DMS 273 (cell line): ENCODE data around the gene CFAP53.
"Not testable (repeated sequence)": the region's sequence is repeated elsewhere in the genome, so short reads cannot be mapped to it uniquely, and the experiment has no call there.

Experiments used
- DNase-seq: peaks from one replicate; lab custom pipeline; 2025; ENCODE audit not compliant: unreplicated experiment; lab: John Stamatoyannopoulos, UW

The CFAP53 gene

DNA sequence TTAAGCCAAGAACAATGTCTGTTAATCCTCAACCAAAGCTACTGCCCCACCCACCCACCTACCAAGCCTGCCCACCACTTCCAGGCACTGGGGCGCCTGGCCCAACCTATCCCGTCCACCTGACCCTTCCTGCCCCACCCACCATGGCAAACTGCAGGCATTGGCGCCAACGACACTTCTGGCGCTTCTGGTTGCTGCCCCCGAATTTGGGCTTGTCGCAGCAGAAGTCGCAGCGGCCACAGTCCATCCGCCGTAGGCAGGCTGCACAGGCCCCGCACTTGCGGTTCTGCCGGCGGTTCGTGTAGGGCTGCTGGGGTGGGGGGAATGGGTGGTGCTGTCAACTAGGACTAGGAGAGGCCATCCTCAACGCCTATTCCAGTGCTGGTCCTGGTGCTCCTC is 7.7 kb upstream of the CFAP53 start:
- DNase-seq = no peak

DNA sequence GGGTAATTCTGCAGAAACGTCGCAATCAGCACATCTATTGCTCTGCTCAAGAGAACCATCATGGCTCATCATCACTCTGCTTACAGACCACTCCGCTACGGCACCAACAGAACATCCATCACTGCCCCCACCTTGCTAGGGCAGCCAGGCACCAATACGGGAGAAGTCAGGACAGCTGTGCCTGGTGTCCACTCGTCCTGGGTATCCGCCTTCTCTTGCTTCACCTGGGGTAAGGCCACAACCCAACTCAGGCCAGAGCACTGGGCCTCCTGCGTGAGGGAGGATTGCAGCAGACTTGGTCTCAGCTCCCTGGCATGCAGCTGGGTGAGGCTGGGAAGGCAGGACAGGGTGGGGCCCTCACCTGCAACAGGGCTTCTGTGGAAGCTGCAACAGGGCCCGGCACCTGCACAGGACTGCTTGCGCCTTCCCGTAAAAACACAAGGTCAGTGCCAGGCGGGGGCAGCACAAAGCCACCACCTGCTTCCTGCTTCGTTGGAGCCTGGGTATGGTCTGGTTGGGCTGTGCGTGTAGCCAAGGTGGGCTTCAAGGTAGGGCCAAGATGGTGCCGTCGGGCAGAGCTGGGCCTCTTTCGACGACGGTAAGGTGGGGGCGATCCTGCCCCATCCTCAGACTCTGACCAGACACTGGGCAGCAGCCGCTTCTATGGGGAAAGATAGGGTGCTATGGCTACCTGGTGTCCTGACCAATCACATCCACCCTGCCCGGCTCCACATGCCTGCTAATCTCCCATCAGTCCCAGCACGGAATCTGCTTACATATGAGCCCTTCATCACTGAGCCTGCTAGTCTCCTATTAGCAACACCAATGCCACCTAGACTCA is 7.1 kb upstream of the CFAP53 start:
- DNase-seq = no peak

DNA sequence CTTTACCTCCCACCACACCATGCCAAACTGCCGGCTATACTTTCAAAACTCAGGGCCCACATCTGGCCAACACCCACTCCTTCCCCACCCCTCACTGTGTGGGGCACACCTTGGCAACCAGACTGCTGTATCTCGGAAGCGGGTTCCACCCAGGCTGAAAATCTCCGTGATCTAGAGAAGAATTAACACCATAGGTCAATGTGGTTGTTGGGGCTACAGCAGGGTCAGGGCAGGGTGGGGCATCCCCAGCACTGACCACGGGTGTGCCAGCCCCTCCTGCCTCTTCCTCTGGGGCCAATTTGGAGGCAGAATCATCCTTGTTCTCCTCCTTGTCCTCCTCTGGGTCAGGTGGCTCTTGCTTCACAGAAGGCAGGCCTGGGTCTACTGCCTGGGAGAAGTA is 6.3 kb upstream of the CFAP53 start:
- no peak for DNase-seq

GRCh38 chr18:50268022-50268747 is 1.9 kb upstream of the CFAP53 start:
- peak; percentile 36 for DNase-seq

- no peak for DNase-seq
Observed at GRCh38 chr18:50262977-50263376, 3.3 kb downstream of the CFAP53 start.

DNA sequence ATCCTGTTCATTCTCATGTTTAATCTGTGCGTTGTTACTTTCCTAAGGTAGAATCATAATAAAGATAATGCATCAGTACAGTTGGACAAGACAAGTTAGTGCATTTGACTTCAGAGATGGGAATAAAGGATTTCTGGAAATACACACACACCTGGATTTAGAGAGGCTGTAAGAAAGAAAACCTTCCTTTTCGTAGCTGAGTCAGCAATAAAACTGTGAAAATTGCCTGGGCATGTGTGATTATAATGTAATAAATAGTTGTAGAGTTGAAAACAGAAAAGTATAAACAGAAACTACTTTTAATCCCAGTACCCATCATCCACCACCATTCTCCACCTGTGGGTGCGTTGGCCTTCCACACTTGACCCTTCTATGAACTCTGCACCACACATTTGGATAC is 15.4 kb downstream of the CFAP53 start:
- DNase-seq = no peak

DNA sequence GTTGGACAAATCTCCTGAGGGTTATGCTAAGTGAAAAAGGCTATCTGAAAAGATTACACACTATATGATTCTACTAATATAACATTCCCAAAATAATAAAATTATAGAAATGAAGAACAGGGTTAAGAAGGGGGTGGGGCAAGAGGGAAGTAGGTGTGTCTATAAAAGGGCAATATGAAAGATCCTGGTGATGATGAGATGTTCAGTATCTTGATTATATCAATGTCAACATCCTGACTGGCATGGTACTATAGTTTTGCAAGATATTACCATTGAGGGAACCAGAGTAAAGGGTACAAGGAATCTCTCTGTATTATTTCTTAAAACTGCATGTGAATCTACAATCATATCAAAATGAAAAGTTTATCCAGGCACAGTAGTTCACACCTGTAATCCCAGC is 16.7 kb downstream of the CFAP53 start:
- DNase-seq = no peak

DNA sequence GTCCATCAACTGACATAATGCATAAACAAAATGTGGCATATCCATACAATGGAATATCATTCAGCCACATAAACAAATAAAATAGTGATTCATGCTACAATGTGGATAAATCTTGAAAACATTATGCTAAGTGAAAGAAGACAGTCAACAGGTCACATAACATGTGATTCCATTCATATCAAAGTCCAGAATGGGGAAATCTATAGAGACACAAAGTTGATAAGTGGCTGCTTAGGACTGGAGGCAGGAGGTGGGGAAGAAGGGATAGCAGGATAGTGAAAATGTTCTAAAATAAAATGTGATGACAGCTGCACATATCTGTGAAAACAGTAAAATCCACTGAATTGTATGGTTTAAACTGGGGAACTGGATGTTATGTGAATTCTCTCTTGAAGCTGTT is 18.7 kb downstream of the CFAP53 start:
- no peak for DNase-seq

DNA sequence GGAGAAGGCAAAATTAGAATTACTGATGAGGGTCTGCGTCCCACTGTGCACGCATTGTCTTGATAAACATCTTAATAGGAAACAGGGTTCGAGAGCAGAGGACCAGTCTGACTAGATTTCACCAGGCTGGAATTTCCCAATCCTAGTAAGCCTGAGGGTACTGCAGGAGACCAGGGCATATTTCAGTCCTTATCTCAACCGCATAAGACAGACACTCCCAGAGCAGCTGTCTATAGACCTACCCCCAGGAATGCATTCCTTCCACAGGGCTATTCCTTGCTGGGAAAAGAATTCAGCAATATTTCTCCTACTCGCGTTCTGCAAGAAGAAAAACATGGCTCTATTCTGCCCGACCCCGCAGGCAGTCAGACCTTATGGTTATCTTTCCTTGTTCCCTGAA is 24.5 kb downstream of the CFAP53 start:
- not testable (repeated sequence) for DNase-seq

DNA sequence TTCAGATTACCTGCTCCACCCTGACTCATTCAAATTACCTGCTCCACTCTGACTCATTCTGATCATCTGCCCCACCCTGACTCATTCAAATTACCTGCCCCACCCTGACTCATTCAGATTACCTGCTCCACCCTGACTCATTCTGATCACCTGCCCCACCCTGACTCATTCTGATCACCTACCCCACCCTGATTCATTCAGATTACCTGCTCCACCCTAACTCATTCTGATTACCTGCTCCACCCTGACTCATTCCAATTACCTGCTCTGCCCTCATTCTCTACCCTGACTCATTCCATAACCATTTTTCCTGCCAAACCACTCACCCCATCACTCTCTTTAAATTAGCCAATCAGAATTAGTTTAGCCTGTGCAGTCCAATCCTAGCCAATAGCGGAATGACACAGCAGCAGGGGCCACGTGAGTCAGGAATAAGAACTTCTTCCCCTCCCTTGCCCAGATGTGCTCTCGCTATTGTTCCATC is 26.2 kb downstream of the CFAP53 start:
- no peak for DNase-seq

- no peak for DNase-seq
Observed at GRCh38 chr18:50232419-50232818, 33.9 kb downstream of the CFAP53 start.

GRCh38 chr18:50231621-50232020 is 34.7 kb downstream of the CFAP53 start:
- no peak for DNase-seq

- DNase-seq = not testable (repeated sequence)
Observed at GRCh38 chr18:50220249-50220648, 46.0 kb downstream of the CFAP53 start.

GRCh38 chr18:50218432-50219197 is 47.7 kb downstream of the CFAP53 start:
- peak; percentile 53 for DNase-seq

- DNase-seq = no peak
Observed at GRCh38 chr18:50209311-50209710, 57.0 kb downstream of the CFAP53 start.

DNA sequence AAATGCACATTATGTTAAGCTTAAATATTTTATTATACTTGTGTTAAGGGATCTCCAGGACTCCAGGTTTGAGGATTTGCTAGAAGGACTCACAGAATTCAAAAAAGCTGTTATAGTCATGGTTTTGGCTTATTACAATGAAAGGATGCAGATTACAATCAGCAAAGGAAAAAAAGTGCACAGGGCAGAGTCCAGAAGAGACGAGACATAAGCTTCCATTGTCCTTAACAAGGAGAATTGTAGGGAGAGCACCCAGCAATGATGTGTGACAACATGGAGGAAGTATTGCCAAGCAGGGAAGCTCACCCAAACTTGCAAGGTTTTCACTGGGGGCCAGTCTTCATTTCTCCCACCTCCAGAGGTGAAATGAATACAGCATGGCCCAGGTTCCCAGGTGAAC is 58.6 kb downstream of the CFAP53 start:
- DNase-seq = no peak

DNA sequence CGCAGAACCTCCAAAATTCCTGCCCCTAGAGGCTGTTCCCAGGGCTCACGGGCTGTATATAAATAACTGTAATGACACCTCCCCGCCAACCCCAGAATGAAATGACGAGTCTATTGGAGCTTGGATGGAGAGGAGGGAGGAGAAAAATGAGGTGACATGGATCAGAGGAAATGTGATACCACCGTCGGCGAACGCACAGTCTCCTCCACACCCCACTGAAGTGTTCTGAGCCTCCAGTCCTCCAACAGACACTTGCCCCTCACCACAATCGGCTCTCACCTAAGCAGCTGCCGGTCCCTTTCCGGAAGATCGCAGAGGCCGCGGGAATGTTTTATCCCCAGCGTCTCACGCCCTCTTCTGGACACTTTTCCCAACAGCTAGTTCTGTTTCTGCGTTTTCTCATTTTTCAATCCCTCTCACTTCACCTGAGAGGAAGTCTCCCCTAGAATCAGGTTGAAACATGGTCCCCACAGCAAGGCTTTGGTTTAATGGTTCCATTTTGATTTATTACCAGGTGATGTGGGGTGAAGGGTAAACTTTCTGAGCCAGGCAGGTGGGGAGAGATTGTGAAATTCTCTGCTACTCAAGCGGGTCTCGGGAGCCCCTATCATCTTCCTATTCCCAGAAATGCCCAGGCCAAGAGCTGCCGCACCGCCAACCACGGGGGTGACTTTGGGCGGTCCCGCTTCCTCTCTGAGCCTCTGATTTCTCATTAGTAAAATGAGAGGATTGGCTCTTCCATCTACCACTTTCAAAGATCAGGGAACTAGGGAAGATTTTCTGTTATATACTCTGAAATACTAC is 62.3 kb downstream of the CFAP53 start:
- DNase-seq = peak; percentile 83

DNA sequence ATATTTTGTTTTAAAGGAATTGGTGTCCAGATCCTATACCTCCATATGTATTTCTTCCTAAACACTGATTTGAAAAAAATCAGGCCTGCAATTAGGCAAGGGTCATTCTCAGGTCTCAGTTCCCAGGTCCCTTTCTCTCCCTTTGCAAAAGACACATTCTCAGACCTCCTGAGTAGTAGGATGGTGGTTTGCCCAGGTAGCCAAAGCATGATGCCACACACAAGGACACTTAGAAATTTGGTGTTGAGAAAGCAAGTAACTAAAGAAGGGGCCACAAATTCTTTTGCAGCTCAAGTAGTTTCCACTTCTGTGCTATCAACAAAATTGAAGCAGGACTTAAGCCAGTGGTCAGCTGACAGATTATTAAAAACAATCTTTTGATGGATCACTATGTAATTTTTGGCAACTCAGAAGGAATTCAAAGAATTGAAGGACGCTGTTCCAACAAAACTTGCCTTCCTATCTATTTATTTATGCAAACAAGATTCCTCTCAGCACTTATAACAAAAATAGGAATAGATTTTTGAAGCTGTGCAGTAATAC is 64.7 kb downstream of the CFAP53 start:
- no peak for DNase-seq

GRCh38 chr18:50199921-50200320 is 66.4 kb downstream of the CFAP53 start:
- no peak for DNase-seq

GRCh38 chr18:50199346-50199855 is 66.9 kb downstream of the CFAP53 start:
- no peak for DNase-seq
